COLO668 (cell line): ENCODE data around the gene MYO1B.

Experiments used
- DNase-seq: peaks from one replicate; lab custom pipeline; 2025; ENCODE audit not compliant: unreplicated experiment; lab: John Stamatoyannopoulos, UW

Gene MYO1B

GRCh38 chr2:191319186-191319585 is 74.0 kb downstream of the MYO1B start:
- no peak for DNase-seq

DNA sequence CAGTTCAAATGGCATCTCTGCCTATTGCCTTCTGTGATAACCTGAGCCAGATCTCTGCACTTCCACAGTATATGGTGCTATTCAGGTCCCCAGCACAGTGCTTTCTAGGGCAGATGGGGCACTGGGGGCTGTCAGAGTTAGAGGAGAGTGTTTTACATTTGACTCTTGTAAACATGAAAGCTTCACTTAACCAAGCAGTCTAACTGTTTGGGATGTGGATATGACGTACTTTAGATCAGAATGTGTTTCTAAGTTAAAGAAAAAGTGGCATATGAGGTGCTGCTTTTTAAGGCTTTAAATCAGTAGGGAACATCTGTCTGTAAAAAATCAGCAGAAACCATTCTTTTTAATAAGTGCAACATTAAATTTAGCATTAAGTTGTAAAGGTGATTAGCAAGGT is 75.7 kb downstream of the MYO1B start:
- no peak for DNase-seq

- DNase-seq, result no peak
These were observed 76.9 kb downstream of the MYO1B start for GRCh38 chr2:191321861-191322662.

GRCh38 chr2:191322828-191323506 is 77.8 kb downstream of the MYO1B start:
- DNase-seq, result no peak

DNA sequence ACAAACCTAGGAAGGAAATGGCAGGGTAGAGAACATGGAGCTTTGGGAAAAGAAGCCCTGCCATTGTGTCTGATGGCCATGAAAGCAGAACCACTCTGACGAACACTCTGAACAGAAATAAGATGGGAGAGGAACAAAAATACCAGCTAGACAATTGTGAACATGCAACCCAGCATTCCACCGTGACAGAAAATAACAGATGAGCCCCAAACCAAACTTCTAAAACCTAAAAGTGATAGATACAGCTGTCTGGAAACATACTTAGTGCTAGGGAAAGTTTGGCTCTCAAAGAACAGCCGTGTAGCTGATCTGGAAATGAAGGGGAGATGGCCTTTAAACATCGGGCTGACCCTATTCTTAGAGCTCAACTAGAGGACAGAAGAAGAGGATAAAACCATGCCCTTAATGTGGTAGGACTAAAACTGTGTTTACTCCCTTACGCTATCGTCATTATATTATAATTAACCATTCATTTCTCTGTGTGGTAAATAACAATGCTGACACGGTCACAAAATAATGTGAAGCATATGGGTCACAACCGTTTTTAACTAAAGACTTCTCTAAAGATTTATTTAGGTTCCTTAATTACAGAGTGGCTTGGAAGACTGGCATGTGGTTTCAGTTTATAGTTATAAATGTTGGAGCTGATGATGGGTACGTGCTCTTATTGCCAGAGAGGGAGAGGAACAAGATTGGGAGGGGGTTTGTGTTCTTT is 80.6 kb downstream of the MYO1B start:
- DNase-seq, result no peak

- DNase-seq, result no peak
These were observed 82.3 kb downstream of the MYO1B start for GRCh38 chr2:191327484-191327883.

DNA sequence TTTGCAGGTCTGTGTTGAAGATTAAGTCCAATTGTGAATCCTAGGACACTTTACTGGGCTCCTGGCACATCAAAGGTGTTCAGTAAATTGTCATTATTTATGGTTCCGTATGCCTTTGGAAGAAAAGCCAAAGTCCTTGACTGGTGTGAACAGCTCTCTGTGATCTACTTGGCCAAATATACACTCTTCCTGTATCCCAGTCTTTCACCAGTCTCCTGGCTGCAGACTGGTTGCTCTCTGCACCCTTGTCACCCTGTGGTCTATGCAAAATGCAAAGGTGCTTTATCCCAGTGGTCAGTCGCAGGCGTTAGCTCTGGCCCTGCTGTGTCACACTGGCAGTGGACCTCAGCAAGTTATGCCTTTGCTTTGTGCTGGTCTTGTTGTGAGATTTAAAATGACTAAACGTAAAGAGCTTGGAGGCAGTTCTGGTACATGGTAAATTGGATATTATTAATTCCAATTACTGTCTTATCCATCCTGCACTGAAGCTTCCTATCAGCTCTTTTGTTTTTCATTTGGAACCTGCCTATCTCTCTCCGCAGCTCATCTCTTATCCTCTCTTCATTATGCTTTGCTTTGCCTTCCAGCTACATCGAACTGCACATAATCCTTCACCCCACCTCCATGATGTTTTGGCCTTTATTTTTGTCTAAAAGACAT is 83.1 kb downstream of the MYO1B start:
- DNase-seq, result no peak

DNA sequence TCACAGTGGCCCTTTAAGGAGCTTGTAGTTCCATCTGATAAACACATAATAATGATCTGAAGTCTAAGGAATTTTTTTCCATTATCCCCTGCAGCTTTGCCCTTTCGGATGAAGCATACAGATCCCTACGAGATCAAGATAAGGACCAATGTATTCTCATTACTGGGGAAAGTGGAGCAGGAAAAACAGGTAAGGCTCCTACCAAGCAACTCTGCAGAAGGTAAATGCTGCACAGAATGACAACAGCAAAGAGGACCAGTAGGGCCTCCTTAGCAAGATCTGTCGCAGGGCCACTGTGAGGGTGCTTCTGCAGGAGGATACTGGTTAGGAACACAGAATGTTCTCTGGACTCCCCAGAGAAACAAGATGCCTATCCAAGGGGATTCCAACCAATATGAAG is 84.6 kb downstream of the MYO1B start:
- DNase-seq, result no peak

DNA sequence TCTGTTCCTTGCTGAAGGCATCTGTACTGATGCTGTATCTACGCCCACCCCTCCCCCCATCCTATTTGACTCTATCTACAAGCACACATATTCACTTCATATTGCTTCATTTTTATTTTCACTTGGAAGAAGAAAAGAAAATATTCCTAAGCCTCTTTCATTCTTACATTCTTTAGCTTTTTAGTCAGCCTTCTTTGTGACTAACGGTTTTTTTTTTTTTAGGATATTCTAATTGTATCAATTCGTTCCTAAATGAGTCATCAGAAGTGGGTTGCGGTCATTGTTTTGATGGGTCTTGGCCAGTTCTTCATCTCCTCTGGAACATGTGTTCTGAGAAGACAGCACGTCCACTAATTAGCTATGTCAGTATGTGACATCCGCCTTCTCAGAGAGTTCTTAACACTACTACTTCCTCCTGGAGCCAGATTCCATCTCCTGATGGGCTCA is 88.7 kb downstream of the MYO1B start:
- no peak for DNase-seq

DNA sequence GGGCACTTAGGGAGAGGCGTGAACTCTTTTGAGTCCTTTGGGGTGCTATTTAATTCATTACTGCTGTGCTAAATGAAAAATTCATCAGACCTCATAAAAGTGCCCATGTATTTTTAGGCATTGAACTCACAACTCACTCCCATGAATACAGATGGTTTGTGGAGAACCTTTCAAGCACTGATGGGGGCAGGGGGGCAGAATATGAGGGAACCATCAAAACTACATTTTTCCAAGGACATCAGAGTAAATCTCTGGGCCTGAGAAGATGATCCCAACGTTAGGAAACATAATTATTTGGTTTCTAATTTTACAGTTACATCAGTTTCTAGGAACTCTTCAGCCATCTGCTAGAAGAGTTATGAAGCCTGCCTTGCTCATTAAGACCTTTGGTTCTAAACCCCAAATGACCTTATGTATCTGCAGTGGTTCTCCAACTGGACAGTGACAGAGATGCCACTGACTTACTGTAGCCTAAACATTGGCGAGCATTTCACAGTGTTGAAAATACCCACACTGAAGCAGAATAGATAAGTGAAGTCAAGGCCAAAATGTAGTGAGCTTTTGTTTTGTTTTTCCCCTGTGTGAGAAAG is 90.8 kb downstream of the MYO1B start:
- DNase-seq, result no peak

GRCh38 chr2:191341436-191341835 is 96.2 kb downstream of the MYO1B start:
- no peak for DNase-seq

- DNase-seq, result no peak
These were observed 98.7 kb downstream of the MYO1B start for GRCh38 chr2:191343796-191344338.

DNA sequence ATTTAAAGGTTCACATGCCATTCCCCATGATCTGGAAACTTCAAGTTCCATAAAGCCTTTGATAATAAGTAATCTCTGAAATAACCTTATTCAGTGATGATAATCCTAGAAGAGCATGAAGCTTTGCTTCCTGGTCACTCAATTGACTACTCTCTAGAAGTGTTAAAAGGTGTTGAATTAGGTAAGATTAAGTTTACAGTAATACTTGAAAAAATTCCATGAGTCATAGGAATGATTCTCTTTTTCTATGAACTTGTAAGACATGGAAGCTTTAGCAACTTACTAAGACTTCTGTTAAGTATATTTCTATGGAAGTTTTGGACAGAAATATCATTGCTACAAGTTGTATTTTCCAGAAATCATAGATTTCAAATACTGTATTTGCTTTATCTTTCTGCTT is 100.6 kb downstream of the MYO1B start:
- no peak for DNase-seq

DNA sequence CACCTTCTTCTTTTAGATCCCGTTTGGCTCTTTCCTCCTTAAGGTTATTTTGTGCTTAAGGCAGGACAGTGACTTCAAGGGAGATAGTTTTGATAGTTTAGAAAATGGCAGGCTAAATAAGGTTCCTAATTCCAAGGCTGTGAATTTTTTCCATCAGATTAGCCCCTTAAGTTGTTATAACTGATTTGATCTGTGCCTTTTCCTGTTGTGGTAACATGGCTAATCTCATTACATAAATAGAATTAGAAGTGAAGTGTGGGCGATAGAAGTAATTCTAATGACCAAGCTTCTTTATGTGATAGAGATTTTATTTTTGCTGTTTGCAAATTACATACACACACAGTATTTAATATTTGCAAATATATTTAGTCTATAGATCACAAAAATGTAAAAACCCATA is 102.0 kb downstream of the MYO1B start:
- DNase-seq, result no peak

- DNase-seq, result no peak
These were observed 102.7 kb downstream of the MYO1B start for GRCh38 chr2:191347881-191348280.

DNA sequence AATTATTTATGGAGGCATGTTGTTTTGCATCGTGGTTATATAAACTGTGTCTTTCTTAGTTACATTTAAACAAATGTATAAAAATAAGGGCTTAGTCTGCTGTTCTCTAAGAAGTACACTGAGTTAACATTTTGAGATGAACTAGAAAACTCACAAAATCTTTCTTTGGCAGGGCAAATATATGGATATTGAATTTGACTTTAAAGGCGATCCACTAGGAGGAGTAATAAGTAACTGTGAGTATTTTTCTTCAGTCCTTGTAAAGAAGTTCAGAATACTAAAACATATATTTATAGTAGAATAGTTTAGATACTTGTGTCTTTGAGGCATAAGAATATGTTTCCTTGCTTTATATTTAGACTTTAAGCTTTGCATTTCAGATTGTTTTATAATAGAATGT is 104.8 kb downstream of the MYO1B start:
- no peak for DNase-seq

- no peak for DNase-seq
These were observed 105.6 kb downstream of the MYO1B start for GRCh38 chr2:191350826-191351225.

DNA sequence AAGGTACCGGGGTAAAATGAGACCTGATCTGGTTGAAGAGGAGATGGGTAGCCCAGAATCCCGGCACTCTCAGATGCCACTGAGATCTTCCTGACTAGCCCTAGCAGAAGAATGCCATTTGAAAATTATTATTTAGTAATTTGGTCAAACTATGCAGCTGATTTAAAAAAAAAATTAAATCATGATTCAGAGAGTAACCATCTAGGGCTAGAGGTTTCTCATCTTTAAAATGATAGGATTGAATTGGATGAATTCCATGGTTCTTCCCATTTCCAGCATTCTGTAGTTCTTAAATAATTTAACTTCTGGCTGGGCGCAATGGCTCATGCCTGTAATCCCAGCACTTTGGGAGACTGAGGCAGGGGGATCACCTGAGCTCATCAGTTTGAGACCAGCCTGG is 106.1 kb downstream of the MYO1B start:
- DNase-seq, result no peak

DNA sequence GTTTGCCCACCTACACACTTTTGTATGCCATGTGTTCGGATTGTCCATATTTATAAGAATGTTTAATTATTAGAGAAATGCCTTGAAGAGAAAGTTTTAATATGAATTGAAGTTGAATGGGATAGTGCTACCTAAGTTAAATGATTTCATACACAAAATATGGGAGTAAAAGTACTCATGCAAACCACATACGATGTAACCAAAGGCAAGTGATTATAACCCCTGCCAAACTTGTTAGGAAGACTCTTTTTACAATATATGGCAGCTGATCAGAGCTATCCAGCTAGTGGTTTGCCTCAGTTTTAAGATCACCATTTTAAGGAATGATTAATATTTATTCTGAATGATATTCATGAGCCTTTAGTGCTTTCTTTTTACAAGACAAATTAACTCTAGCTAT is 106.7 kb downstream of the MYO1B start:
- DNase-seq, result no peak

GRCh38 chr2:191352536-191352935 is 107.3 kb downstream of the MYO1B start:
- DNase-seq, result no peak
